Activated B cell treated with CpG ODN at 0.5 μM for 24 hours (primary cell): ENCODE results near the gene VPS35L. TPM values are rescaled to one million over a fixed set of nuclear protein-coding genes. Genes with fewer than 3 reads are reported as not detected.
"Not testable (repeated sequence)": the region's sequence is repeated elsewhere in the genome, so short reads cannot be mapped to it uniquely, and the experiment has no call there.

Source experiments
- ATAC-seq: fragments of 200-7000 bp; cut with Tn5 transposase; one replicate; pipeline ENCODE4 v1.10.0; 2021; ENCODE audit warnings: low read depth, mild to moderate bottlenecking, moderate library complexity
- CTCF ChIA-PET: fragments of 350-600 bp; sonication (Branson Sonifier 250); formaldehyde crosslinking; loops from one replicate; lab custom pipeline; 2021; ENCODE audit warnings: antibody characterized with exemption; lab: Charles Lee
- POLR2A ChIA-PET: fragments of 350-600 bp; sonication (Branson Sonifier 250); formaldehyde crosslinking; loops from one replicate; lab custom pipeline; 2021; ENCODE audit warnings: antibody characterized with exemption; lab: Charles Lee
- DNase-seq: peaks from one replicate; pipeline ENCODE4 v3.0.0; 2022
- H3K27ac Mint-ChIP-seq: one replicate; pipeline ENCODE4 v1.8.0; 2020; ENCODE audit warnings: mixed read lengths
- H3K27me3 Mint-ChIP-seq: one replicate; pipeline ENCODE4 v1.8.0; 2021; ENCODE audit warnings: mixed read lengths
- H3K36me3 Mint-ChIP-seq: one replicate; pipeline ENCODE4 v1.8.0; 2021; ENCODE audit warnings: low read depth, mixed read lengths
- H3K4me1 Mint-ChIP-seq: one replicate; pipeline ENCODE4 v1.8.0; 2021; ENCODE audit warnings: mixed read lengths
- H3K4me3 Mint-ChIP-seq: one replicate; pipeline ENCODE4 v1.8.0; 2020; ENCODE audit warnings: mild to moderate bottlenecking, mixed read lengths
- H3K9me3 Mint-ChIP-seq: one replicate; pipeline ENCODE4 v1.8.0; 2020; ENCODE audit warnings: mixed read lengths
- intact Hi-C: fragments of 100-400 bp; cut with micrococcal nuclease; formaldehyde crosslinking; loops from one replicate; pipeline ENCODE4 v1.15.1; 2024
- total RNA-seq: library from RNA; stranded (reverse); gene quantifications from 2 replicates; pipeline ENCODE4 v1.2.3, GENCODE V29; 2022
- TF ChIP-seq, protein P1 (sequence below): fragments of 200-600 bp; IDR thresholded peaks from one replicate; pipeline ENCODE4 v1.8.0; 2022; ENCODE audit warnings: antibody characterized with exemption, mild to moderate bottlenecking

The VPS35L gene
- total RNA-seq, 1 donor from 2014 or later: 66.0 TPM

DNA sequence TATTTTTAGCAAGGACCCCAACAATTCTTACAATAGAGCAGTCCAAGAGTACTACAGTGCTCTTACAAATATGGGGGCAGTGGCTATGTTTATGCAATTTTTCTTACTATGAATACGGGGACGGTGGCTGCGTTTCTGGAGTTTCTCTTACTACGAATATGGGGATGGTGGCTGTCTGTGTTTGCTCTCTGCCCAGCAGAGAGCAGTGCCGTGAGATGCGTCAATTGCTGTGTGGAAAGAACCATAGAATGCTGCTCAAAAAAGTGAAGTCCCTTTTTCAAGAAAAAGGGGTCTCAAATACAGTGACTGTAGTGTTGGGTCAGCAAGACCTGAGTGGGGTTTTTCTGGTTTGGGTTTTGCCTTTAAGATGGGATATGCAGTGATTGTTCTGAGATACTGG, 108.7 kb downstream of the VPS35L start:
- Mint-ChIP-seq H3K36me3 (peaks cover 59% of the 10 kb centered on the region), H3K9me3 (peaks cover 6% of the 10 kb centered on the region), H3K27ac (no peak overlapping the region), H3K4me3 (no peak overlapping the region), H3K4me1 (no peaks in the 10 kb centered on the region), H3K27me3 (no peaks in the 10 kb centered on the region)
- intact Hi-C loops: no loop called here
- ChIA-PET POLR2A (no interaction called here), CTCF (no interaction called here)
- TF ChIP-seq, protein P1, sequence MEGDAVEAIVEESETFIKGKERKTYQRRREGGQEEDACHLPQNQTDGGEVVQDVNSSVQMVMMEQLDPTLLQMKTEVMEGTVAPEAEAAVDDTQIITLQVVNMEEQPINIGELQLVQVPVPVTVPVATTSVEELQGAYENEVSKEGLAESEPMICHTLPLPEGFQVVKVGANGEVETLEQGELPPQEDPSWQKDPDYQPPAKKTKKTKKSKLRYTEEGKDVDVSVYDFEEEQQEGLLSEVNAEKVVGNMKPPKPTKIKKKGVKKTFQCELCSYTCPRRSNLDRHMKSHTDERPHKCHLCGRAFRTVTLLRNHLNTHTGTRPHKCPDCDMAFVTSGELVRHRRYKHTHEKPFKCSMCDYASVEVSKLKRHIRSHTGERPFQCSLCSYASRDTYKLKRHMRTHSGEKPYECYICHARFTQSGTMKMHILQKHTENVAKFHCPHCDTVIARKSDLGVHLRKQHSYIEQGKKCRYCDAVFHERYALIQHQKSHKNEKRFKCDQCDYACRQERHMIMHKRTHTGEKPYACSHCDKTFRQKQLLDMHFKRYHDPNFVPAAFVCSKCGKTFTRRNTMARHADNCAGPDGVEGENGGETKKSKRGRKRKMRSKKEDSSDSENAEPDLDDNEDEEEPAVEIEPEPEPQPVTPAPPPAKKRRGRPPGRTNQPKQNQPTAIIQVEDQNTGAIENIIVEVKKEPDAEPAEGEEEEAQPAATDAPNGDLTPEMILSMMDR: no peak
- no peak for ATAC-seq
- DNase-seq: no peak

DNA sequence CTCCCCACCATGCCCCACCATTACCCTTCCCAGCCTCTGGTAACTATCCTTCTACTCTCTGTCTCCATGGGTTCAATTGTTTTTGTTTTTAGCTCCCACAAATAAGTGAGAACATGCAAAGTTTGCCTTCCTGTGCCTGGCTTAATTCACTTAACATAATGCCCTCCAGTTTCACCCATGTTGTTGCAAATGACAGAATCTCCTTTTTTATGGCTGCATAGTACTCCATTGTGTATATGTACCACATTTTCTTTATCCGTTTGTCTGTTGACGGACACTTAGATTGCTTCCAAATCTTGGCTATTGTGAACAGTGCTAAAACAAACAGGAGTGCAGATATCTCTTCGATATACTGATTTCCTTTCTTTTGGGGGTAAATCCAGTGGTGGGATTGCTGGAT, 109.8 kb downstream of the VPS35L start:
- POLR2A ChIA-PET, H3K27ac Mint-ChIP-seq: not testable (repeated sequence)

DNA sequence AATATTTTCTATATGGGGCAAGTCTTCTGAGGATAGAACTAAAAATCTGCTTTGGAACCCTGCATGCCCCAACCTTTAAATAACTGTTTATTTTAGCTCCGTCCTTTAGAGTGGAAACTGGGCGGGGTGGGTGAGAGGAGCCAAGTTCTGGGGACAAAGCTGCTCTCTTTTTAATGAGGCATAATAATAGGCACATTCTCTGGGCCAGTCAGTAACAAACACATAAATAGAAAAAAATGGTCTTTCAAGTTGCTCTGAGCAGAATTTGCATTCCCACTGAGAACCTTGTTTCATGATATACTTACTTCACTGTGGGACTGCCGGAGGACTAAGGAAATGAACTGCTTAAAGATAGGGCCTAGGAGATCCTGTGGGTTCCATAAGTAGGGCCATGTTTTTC, 111.0 kb downstream of the VPS35L start:
- ChIA-PET CTCF (no interaction called here), POLR2A (no interaction called here)
- H3K4me1 Mint-ChIP-seq: no peaks in the 10 kb centered on the region
- peaks cover 6% of the 10 kb centered on the region for H3K9me3 Mint-ChIP-seq
- no peak overlapping the region for H3K27ac Mint-ChIP-seq
- intact Hi-C loops: no loop called here
- ATAC-seq (no peak), DNase-seq (no peak)
- peaks cover 59% of the 10 kb centered on the region for H3K36me3 Mint-ChIP-seq
- no peak overlapping the region for H3K4me3 Mint-ChIP-seq
- TF ChIP-seq, protein P1: no peak
- no peaks in the 10 kb centered on the region for H3K27me3 Mint-ChIP-seq

More for the DNA sequence above, 109.8 kb downstream of the VPS35L start:
- ATAC-seq, H3K4me3 Mint-ChIP-seq, H3K9me3 Mint-ChIP-seq, CTCF ChIA-PET, DNase-seq, H3K4me1 Mint-ChIP-seq, H3K27me3 Mint-ChIP-seq, intact Hi-C loops: not testable (repeated sequence)
- peaks cover 63% of the 10 kb centered on the region for H3K36me3 Mint-ChIP-seq

DNA sequence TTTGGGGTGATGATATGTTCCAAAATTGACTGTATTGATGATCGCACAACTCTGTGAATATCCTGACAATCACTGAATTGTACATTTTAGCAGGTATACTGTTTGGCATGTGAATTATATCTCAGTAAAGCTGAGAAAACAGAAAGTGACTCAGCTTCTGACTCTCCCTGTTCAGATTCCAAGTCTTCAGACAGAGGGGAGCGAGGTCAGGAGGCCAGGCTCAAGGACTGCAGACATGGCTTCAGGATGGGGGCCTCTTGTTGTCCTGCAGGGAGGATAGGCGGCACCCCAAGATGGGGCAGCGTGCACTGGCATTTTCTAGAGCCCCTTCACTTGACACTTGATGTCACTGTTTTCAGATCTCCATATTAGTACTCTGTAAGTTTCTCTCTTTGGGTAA, 116.9 kb downstream of the VPS35L start:
- ATAC-seq (no peak), DNase-seq (no peak)
- Mint-ChIP-seq H3K9me3 (no peaks in the 10 kb centered on the region), H3K36me3 (peaks cover 71% of the 10 kb centered on the region), H3K4me1 (no peaks in the 10 kb centered on the region), H3K27ac (no peak overlapping the region), H3K27me3 (no peaks in the 10 kb centered on the region), H3K4me3 (no peak overlapping the region)
- intact Hi-C loops: no loop called here
- ChIA-PET CTCF (no interaction called here), POLR2A (no interaction called here)
- TF ChIP-seq, protein P1: no peak

DNA sequence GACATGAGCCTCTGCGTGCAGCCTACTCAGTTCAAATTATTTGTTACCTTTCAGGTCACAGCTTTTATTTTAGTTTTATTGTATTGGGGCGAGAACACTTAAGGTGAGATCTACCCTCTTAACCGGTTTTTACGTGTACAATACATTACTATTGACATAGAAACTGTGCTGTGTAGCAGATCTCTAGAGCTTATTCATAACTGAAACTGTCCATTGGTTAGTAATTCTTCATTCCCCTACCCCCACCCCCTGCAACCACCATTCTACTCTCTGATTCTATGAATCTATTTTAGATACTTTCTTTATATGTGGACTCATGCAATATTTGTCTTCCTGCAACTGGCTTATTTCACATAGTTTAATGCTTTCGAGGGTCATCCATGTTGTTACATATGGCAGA, 119.0 kb downstream of the VPS35L start:
- CTCF ChIA-PET: no interaction called here
- Mint-ChIP-seq H3K9me3 (no peaks in the 10 kb centered on the region), H3K4me1 (no peaks in the 10 kb centered on the region), H3K27me3 (no peaks in the 10 kb centered on the region), H3K36me3 (peaks cover 55% of the 10 kb centered on the region), H3K4me3 (no peak overlapping the region), H3K27ac (no peak overlapping the region)
- DNase-seq (no peak), ATAC-seq (no peak)
- POLR2A ChIA-PET: no interaction called here
- TF ChIP-seq, protein P1: no peak
- intact Hi-C loops: no loop called here

DNA sequence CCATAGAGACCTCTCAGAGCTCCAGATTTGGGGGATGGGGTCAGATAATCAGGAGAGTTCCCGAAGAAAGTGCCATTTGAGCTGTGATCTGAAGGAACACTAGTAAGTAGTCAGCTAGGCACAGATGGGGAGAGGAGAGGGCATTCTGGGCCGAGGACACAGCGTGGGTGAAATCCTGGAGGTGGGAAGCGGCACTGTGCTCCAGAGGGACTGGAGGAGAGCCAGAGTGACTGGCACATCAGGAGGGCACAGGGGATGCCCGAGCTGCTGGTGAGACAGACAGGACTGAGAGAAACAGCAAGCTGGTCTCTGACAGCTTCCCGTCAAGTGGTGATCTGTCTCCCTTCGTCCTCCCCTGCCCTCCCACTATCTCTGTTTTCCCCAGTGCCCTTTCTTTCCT, 121.9 kb downstream of the VPS35L start:
- no peak for DNase-seq
- Mint-ChIP-seq H3K27ac (no peak overlapping the region), H3K4me3 (no peak overlapping the region), H3K4me1 (no peaks in the 10 kb centered on the region), H3K36me3 (peaks cover 61% of the 10 kb centered on the region), H3K9me3 (no peaks in the 10 kb centered on the region), H3K27me3 (no peaks in the 10 kb centered on the region)
- intact Hi-C loops: no loop called here
- TF ChIP-seq, protein P1: no peak
- ChIA-PET CTCF (no interaction called here), POLR2A (no interaction called here)
- ATAC-seq: no peak
